K562 (cell line): ENCODE results near the gene IRGQ. TPM values are rescaled to one million over a fixed set of nuclear protein-coding genes. Genes with fewer than 3 reads are reported as not detected.

Source experiments
- ATAC-seq: fragments of 200-7000 bp; cut with Tn5 transposase; 3 replicates; pipeline ENCODE4 v1.9.1; 2020; ENCODE audit warnings: moderate library complexity
- BruUV-seq: library from RNA; stranded (reverse); fragments of 400-500 nt; replicated peaks from 2 replicates; lab custom pipeline; 2021; lab: Mats Ljungman, UMichigan
- CTCF ChIA-PET: fragments of 300-600 bp; formaldehyde crosslinking; extraction: SDS; loops from one replicate; lab custom pipeline; 2021; ENCODE audit warnings: low intra/inter-chr PET ratio; lab: Yijun Ruan, JAX
- POLR2A ChIA-PET: fragments of 300-600, 350-650 bp; sonication (Branson Sonifier 250); formaldehyde crosslinking; extraction: SDS; loops from one replicate; lab custom pipeline; 2021; ENCODE audit warnings: antibody characterized with exemption, inconsistent platforms; lab: Yijun Ruan, JAX
- DNase-seq, 4 experiments: peaks; one replicate each; pipeline versions ENCODE4 v3.0.0 to v3.0.0-alpha.2; 2011 to 2018; ENCODE audit warnings: low spot score in 3 of 4, mixed read lengths in 3 of 4; ENCODE audit errors: extremely low read depth in 1 of 4
- FAIRE-seq: peaks from 2 replicates; lab custom pipeline; 2011; peaks lifted over from hg19 to GRCh38; lab: Jason Lieb, UNC
- H2AFZ ChIP-seq: 2 replicates; pipeline ENCODE4 v1.6.0; 2011; ENCODE audit warnings: low read depth, low read length, control low read depth, inconsistent platforms
- H3K27ac ChIP-seq: fragments of 200-600 bp; 3 replicates; pipeline ENCODE4 v1.8.0; 2011; ENCODE audit warnings: low read depth, mild to moderate bottlenecking, control low read depth, inconsistent platforms, low read length, moderate library complexity, mixed read lengths; ENCODE audit errors: extremely low read depth
- H3K27me3 ChIP-seq, 2 experiments: fragments of 300-600 bp in 1 of 2; 2 replicates in 1 of 2; 3 replicates in 1 of 2; pipeline versions ENCODE4 v1.6.0 to v1.8.0; 2011; ENCODE audit warnings: inconsistent platforms in 2 of 2, low read length in 2 of 2, mild to moderate bottlenecking in 1 of 2, mixed read lengths in 1 of 2, moderate library complexity in 1 of 2; ENCODE audit not compliant: control insufficient read depth in 2 of 2, insufficient read depth in 2 of 2
- H3K36me3 ChIP-seq: fragments of 300-600 bp; 3 replicates; pipeline ENCODE4 v1.8.0; 2011; ENCODE audit warnings: mild to moderate bottlenecking, low read length, inconsistent platforms; ENCODE audit not compliant: control insufficient read depth, insufficient read depth
- H3K4me1 ChIP-seq, 2 experiments: fragments of 200-600 bp in 1 of 2; replicated peaks in 1 of 2; 2 replicates in 1 of 2; 3 replicates in 1 of 2; pipeline versions ENCODE4 v1.5.1 to v1.8.0; 2011; ENCODE audit warnings: inconsistent platforms in 2 of 2, low read length in 2 of 2, mild to moderate bottlenecking in 1 of 2, mixed read lengths in 1 of 2, moderate library complexity in 1 of 2; ENCODE audit not compliant: control insufficient read depth in 2 of 2, insufficient read depth in 2 of 2
- H3K4me2 ChIP-seq: 2 replicates; pipeline ENCODE4 v1.6.1; 2011; ENCODE audit warnings: low read length, control low read depth, inconsistent platforms, mixed read lengths; ENCODE audit not compliant: insufficient read depth
- H3K4me3 ChIP-seq: fragments of 200-600 bp; sonication (generic), shearing (Covaris generic); 2 replicates; pipeline ENCODE4 v1.5.1; 2016; ENCODE audit warnings: control low read depth, inconsistent platforms
- H3K79me2 ChIP-seq: fragments of 200-600 bp; 3 replicates; pipeline ENCODE4 v1.8.0; 2011; ENCODE audit warnings: low read length, inconsistent platforms; ENCODE audit not compliant: control insufficient read depth, insufficient read depth
- H3K9ac ChIP-seq, 2 experiments: 2 replicates each; pipeline versions ENCODE4 v1.6.0 to v1.6.1; 2011; ENCODE audit warnings: low read depth in 2 of 2, low read length in 2 of 2, control low read depth in 1 of 2, inconsistent platforms in 1 of 2, mild to moderate bottlenecking in 1 of 2, mixed read lengths in 1 of 2; ENCODE audit not compliant: insufficient read depth in 1 of 2
- H3K9me1 ChIP-seq: one replicate; pipeline ENCODE4 v1.6.0; 2011; ENCODE audit warnings: inconsistent platforms, mild to moderate bottlenecking, low read length, moderate library complexity; ENCODE audit not compliant: control insufficient read depth, insufficient read depth
- H3K9me3 ChIP-seq: replicated peaks from 2 replicates; pipeline ENCODE4 v1.5.1; 2011; ENCODE audit warnings: low read depth, low read length, inconsistent platforms; ENCODE audit not compliant: control insufficient read depth, insufficient read depth
- H4K20me1 ChIP-seq: replicated peaks from 2 replicates; pipeline ENCODE4 v1.6.1; 2011; ENCODE audit warnings: low read length, inconsistent platforms, mixed read lengths; ENCODE audit not compliant: control insufficient read depth, insufficient read depth
- JUN ChIP-seq, 2 experiments: sonication (generic) in 1 of 2; formaldehyde crosslinking in 1 of 2; IDR thresholded peaks; 2 replicates each; pipeline versions ENCODE4 v1.6.1 to v1.8.0; 2012 to 2022; ENCODE audit warnings: borderline replicate concordance in 2 of 2, mild to moderate bottlenecking in 2 of 2, improper control_type of control experiment in 1 of 2, low read depth in 1 of 2, low read length in 1 of 2, missing genetic modification reagents in 1 of 2
- KLF1 ChIP-seq: fragments of 450-650 bp; IDR thresholded peaks from 2 replicates; pipeline ENCODE4 v1.6.1; 2016; ENCODE audit warnings: missing genetic modification characterization, missing compliant biosample characterization
- PHB2 ChIP-seq: fragments of 450-650 bp; IDR thresholded peaks from 2 replicates; pipeline ENCODE4 v1.6.1; 2017; ENCODE audit warnings: low read depth
- POLR2A ChIP-seq: fragments of 450-650 bp; conservative IDR thresholded peaks from 2 replicates; pipeline ENCODE4 v1.6.1; 2016
- RBM17 ChIP-seq: fragments of 200-400 bp; formaldehyde crosslinking; IDR thresholded peaks from 2 replicates; pipeline ENCODE4 v1.6.1; 2017; ENCODE audit warnings: low read depth, mild to moderate bottlenecking, low read length, borderline replicate concordance
- TCF7 ChIP-seq: sonication (generic); IDR thresholded peaks from 2 replicates; pipeline ENCODE4 v1.6.1; 2016; ENCODE audit warnings: antibody characterized with exemption, borderline replicate concordance
- WGBS: fragments of 100-300 bp; shearing (Covaris generic); methylation state at CpG from one replicate; pipeline ENCODE4 v1.1.6; 2016; ENCODE audit warnings: low coverage, mixed read lengths; ENCODE audit not compliant: insufficient coverage; ENCODE audit errors: missing lambda C conversion rate; 5-methylcytosine and 5-hydroxymethylcytosine counted together
- in situ Hi-C: fragments of 300-500 bp; cut with MboI; formaldehyde crosslinking; loops from 4 replicates; pipeline ENCODE4 v1.15.0; 2018; ENCODE audit warnings: inconsistent platforms, mixed read lengths
- intact Hi-C: fragments of 100-400 bp; cut with micrococcal nuclease; formaldehyde crosslinking; loops from 2 replicates; pipeline ENCODE4 v1.14.2; 2022
- polyA plus RNA-seq, 8 experiments: library from polyadenylated mRNA; depleted of rRNA in 4 of 8; stranded (reverse) in 5 of 8; unstranded in 3 of 8; fragments of >200 nt; fragmentation: Nextera tagmentation in 2 of 8; fragmentation: Illumina TruSeq in 1 of 8; extraction: Ambion mirVana in 2 of 8; extraction: Trizol in 1 of 8; gene quantifications; 2 replicates each; pipeline versions ENCODE4 v1.2.1 to v1.2.3, GENCODE V29; 2011 to 2014; ENCODE audit warnings: inconsistent platforms in 1 of 8, missing spikeins in 1 of 8
- total RNA-seq, 7 experiments: library from RNA; depleted of rRNA in 6 of 7; stranded (reverse); fragments of >200 nt in 6 of 7; fragmentation: Illumina TruSeq in 2 of 7; extraction: Trizol in 2 of 7; gene quantifications; 2 replicates each; pipeline versions ENCODE4 v1.2.1 to v1.2.3, GENCODE V29; 2011 to 2021; ENCODE audit warnings: low replicate concordance in 1 of 7
- TF ChIP-seq, protein P1 (sequence below): fragments of 250-450 bp; sonication (Bioruptor Pico); IDR thresholded peaks from 2 replicates; pipeline ENCODE4 v1.4.0; 2020; ENCODE audit warnings: borderline replicate concordance
- TF ChIP-seq, protein P2 (sequence below), 2 experiments: fragments of 450-650 bp in 1 of 2; sonication (generic) in 1 of 2; formaldehyde crosslinking in 1 of 2; IDR thresholded peaks; 2 replicates each; pipeline versions ENCODE4 v1.7.1 to v1.9.0; 2016 to 2022; ENCODE audit warnings: inconsistent platforms in 1 of 2, mild to moderate bottlenecking in 1 of 2, missing genetic modification reagents in 1 of 2
- TF ChIP-seq, protein P3 (sequence below): fragments of 250-450 bp; sonication (Bioruptor Pico); IDR thresholded peaks from 2 replicates; pipeline ENCODE4 v1.9.0; 2021; ENCODE audit warnings: mild to moderate bottlenecking

The IRGQ gene
- total and polyA plus RNA-seq, 9 of the 15 experiments (the other 6 are each of a cell fraction or from before 2014, with no cell fraction given), result 3.5 to 19.2 (median 7.9) TPM

DNA sequence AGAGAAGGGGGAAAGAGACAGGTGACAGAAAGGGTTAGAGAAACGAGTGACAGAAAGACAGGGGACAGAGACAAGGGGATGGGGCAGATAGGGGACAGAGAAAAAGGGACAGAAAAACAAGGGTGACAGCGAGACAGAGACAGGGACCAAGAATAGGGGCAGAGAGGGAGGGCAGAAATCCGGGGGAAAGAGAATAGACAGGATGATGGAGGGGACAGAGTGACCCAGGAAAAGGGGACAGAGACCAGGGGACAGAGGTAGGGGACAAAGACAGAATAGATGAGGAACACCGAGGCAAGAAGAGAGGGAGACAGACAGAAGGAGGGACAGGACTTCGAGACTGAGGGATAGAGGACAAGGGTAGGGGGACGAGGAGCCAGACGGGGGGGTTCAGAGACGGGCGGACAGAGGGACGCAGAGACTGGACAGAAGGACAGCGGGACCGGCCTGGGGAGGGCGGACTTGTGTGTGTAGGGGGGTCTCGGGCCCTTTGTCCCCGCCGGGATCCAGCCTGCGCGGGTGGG lies 43.1 kb upstream of the IRGQ start:
- Histone ChIP-seq H3K27ac (no peak overlapping the region), H3K36me3 (no peaks in the 10 kb centered on the region), H3K4me3 (peak overlapping the region; percentile 44), H3K9ac (peak overlapping the region in 1 of 2 experiments; percentile 90; a peak in 2 of 4 replicates), H4K20me1 (no peaks in the 10 kb centered on the region), H3K79me2 (no peaks in the 10 kb centered on the region), H3K4me2 (peak overlapping the region; percentile 66), H3K9me1 (no peaks in the 10 kb centered on the region), H3K4me1 (peaks cover 18 to 34% of the 10 kb centered on the region in 2 experiments; a peak in 4 of 5 replicates), H3K9me3 (no peaks in the 10 kb centered on the region), H2AFZ (peak overlapping the region; percentile 55), H3K27me3 (peaks cover 9% of the 10 kb centered on the region in 2 experiments)
- in situ Hi-C loops (no loop called here), intact Hi-C loops (no loop called here)
- POLR2A ChIA-PET, result no interaction called here
- BruUV-seq, result no TSS peak
- FAIRE-seq, result no peak
- no peak for ATAC-seq
- CTCF ChIA-PET, result no interaction called here
- 7% methylated on average over 12 of the region's 18 CpGs for WGBS
- DNase-seq, result no peak
- TF ChIP-seq PHB2 (peak; percentile 53; the same call in 1 of the 2 replicates), JUN (IDR thresholded peaks at IDR 0.05; ENCODE audit: borderline replicate concordance, low read depth, low read length) (no peak), JUN (CRISPR knock-in tag; IDR thresholded peaks at IDR 0.05; ENCODE audit: borderline replicate concordance) (no peak), TCF7 (no peak), RBM17 (no peak), POLR2A (no peak), KLF1 (tag) (no peak)
- TF ChIP-seq, protein P1, sequence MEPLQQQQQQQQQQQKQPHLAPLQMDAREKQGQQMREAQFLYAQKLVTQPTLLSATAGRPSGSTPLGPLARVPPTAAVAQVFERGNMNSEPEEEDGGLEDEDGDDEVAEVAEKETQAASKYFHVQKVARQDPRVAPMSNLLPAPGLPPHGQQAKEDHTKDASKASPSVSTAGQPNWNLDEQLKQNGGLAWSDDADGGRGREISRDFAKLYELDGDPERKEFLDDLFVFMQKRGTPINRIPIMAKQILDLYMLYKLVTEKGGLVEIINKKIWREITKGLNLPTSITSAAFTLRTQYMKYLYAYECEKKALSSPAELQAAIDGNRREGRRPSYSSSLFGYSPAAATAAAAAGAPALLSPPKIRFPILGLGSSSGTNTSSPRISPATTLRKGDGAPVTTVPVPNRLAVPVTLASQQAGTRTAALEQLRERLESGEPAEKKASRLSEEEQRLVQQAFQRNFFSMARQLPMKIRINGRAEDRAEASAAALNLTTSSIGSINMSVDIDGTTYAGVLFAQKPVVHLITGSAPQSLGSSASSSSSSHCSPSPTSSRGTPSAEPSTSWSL (CRISPR knock-in tag), result no peak
- TF ChIP-seq, protein P2, sequence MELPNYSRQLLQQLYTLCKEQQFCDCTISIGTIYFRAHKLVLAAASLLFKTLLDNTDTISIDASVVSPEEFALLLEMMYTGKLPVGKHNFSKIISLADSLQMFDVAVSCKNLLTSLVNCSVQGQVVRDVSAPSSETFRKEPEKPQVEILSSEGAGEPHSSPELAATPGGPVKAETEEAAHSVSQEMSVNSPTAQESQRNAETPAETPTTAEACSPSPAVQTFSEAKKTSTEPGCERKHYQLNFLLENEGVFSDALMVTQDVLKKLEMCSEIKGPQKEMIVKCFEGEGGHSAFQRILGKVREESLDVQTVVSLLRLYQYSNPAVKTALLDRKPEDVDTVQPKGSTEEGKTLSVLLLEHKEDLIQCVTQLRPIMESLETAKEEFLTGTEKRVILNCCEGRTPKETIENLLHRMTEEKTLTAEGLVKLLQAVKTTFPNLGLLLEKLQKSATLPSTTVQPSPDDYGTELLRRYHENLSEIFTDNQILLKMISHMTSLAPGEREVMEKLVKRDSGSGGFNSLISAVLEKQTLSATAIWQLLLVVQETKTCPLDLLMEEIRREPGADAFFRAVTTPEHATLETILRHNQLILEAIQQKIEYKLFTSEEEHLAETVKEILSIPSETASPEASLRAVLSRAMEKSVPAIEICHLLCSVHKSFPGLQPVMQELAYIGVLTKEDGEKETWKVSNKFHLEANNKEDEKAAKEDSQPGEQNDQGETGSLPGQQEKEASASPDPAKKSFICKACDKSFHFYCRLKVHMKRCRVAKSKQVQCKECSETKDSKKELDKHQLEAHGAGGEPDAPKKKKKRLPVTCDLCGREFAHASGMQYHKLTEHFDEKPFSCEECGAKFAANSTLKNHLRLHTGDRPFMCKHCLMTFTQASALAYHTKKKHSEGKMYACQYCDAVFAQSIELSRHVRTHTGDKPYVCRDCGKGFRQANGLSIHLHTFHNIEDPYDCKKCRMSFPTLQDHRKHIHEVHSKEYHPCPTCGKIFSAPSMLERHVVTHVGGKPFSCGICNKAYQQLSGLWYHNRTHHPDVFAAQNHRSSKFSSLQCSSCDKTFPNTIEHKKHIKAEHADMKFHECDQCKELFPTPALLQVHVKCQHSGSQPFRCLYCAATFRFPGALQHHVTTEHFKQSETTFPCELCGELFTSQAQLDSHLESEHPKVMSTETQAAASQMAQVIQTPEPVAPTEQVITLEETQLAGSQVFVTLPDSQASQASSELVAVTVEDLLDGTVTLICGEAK (IDR thresholded peaks at IDR 0.05), result peak; percentile 53; the same call in 1 of the 2 replicates
- TF ChIP-seq, protein P2 (CRISPR knock-in tag; IDR thresholded peaks at IDR 0.05), result no peak
- TF ChIP-seq, protein P3, sequence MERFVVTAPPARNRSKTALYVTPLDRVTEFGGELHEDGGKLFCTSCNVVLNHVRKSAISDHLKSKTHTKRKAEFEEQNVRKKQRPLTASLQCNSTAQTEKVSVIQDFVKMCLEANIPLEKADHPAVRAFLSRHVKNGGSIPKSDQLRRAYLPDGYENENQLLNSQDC (CRISPR knock-in tag), result no peak
